SK-N-MC (cell line): ENCODE data around the gene KCNH5.

ENCODE experiments used
- EZH2 ChIP-seq: fragments of 200-600 bp; sonication (generic); IDR thresholded peaks from one replicate; pipeline ENCODE4 v1.6.1; 2017; ENCODE audit warnings: antibody characterized with exemption
- POLR2AphosphoS5 ChIP-seq: IDR thresholded peaks from 2 replicates; pipeline ENCODE4 v1.6.1; 2012; ENCODE audit warnings: mild to moderate bottlenecking, low read depth, low read length, borderline replicate concordance

DNA sequence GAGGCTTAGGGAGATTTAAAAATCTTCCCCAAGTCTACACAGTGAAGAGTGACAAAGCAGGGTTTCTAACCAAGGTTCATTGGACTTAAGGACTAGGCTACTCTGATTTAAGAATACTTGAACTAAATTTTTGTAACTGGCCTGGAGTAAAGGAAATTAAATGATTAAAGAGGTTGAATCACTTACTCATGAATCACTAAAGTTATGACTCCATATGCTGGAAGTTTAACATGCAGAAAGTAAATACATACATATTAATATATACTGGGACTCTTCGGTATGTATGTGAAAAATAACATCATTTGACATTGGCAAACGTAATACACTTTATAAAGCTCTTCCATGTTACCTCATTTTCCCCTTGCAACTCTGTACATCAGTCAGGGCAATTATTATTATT lies 322.9 kb downstream of the KCNH5 start:
- TF ChIP-seq EZH2 (no peak), POLR2AphosphoS5 (no peak)
